Muscle layer of duodenum (tissue), 2 donors: ENCODE measurements around the gene PRKRIP1.
"Not testable (repeated sequence)": the region's sequence is repeated elsewhere in the genome, so short reads cannot be mapped to it uniquely, and the experiment has no call there.

Experiments
- H3K27ac ChIP-seq: one replicate; pipeline ENCODE4 v1.7.0; 2013; ENCODE audit warnings: mild to moderate bottlenecking, low read length
- H3K27me3 ChIP-seq: one replicate; pipeline ENCODE4 v1.7.0; 2013; ENCODE audit warnings: low read depth, mild to moderate bottlenecking, control low read depth, low read length
- H3K36me3 ChIP-seq, 2 donors: one replicate each; pipeline ENCODE4 v1.7.0; 2013; ENCODE audit warnings: low read length in 2 of 2, control low read depth in 1 of 2, mild to moderate bottlenecking in 1 of 2; ENCODE audit not compliant: insufficient read depth in 2 of 2, control insufficient read depth in 1 of 2
- H3K4me1 ChIP-seq, 2 donors: one replicate each; pipeline ENCODE4 v1.7.0; 2013; ENCODE audit warnings: low read length in 2 of 2, mild to moderate bottlenecking in 2 of 2, control low read depth in 1 of 2, moderate library complexity in 1 of 2; ENCODE audit not compliant: insufficient read depth in 2 of 2, control insufficient read depth in 1 of 2
- H3K4me3 ChIP-seq, 2 donors: one replicate each; pipeline ENCODE4 v1.7.0; 2013; ENCODE audit warnings: low read length in 2 of 2, low read depth in 1 of 2, mild to moderate bottlenecking in 1 of 2
- H3K9me3 ChIP-seq, 2 donors: one replicate each; pipeline ENCODE4 v1.7.0; 2013; ENCODE audit warnings: low read length in 2 of 2, control low read depth in 1 of 2, mild to moderate bottlenecking in 1 of 2; ENCODE audit not compliant: control insufficient read depth in 1 of 2
- donor health status: healthy.

The PRKRIP1 gene

GRCh38 chr7:102451371-102452054, 55.4 kb downstream of the PRKRIP1 start:
- Histone ChIP-seq H3K4me3 (no peak overlapping the region), H3K4me1 (no peaks in the 10 kb centered on the region), H3K27ac (no peak overlapping the region)

GRCh38 chr7:102452451-102452850, 56.3 kb downstream of the PRKRIP1 start:
- Histone ChIP-seq H3K9me3 (no peaks in the 10 kb centered on the region), H3K4me3 (no peak overlapping the region), H3K4me1 (no peaks in the 10 kb centered on the region), H3K36me3 (peaks cover 4 to 24% of the 10 kb centered on the region in 2 donors), H3K27ac (no peak overlapping the region), H3K27me3 (no peaks in the 10 kb centered on the region)

More at GRCh38 chr7:102451371-102452054, 55.4 kb downstream of the PRKRIP1 start:
- Histone ChIP-seq H3K9me3 (no peaks in the 10 kb centered on the region), H3K36me3 (peaks cover 4 to 28% of the 10 kb centered on the region in 2 donors), H3K27me3 (no peaks in the 10 kb centered on the region)

DNA sequence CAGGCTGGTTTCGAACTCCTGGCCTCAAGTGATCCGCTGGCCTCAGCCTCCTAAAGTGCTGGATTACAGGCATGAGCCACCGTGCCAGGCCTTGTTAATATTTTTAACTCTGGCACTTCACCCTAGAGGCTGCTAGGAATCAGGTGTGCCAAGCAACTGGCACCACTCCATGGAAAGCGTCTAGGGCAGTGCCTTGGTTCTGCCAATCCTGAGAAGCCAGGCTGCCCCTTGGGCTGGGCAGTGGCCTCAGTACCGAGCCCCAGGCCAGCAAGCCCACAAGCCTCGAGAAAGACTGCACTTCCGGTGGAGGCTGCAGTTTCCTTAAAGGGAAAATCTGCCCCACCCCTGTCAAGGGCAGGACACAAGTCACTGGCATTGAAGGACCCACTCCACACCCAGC, 57.2 kb downstream of the PRKRIP1 start:
- Histone ChIP-seq H3K4me3 (no peak overlapping the region), H3K9me3 (no peaks in the 10 kb centered on the region), H3K36me3 (peaks cover 4 to 25% of the 10 kb centered on the region in 2 donors), H3K27me3 (no peaks in the 10 kb centered on the region), H3K4me1 (no peaks in the 10 kb centered on the region), H3K27ac (no peak overlapping the region)

GRCh38 chr7:102454468-102454867, 58.3 kb downstream of the PRKRIP1 start:
- H3K4me1 ChIP-seq, result no peaks in the 10 kb centered on the region
- peaks cover 4 to 37% of the 10 kb centered on the region in 2 donors for H3K36me3 ChIP-seq
- no peak overlapping the region for H3K4me3 ChIP-seq
- no peaks in the 10 kb centered on the region for H3K9me3 ChIP-seq
- H3K27me3 ChIP-seq, result no peaks in the 10 kb centered on the region
- H3K27ac ChIP-seq, result no peak overlapping the region

- not testable (repeated sequence) for H3K27me3 ChIP-seq, H3K4me1 ChIP-seq
- H3K36me3 ChIP-seq, result peaks cover 4 to 39% of the 10 kb centered on the region in 2 donors
These were observed 58.8 kb downstream of the PRKRIP1 start for GRCh38 chr7:102454932-102455331.

GRCh38 chr7:102455596-102455995, 59.4 kb downstream of the PRKRIP1 start:
- Histone ChIP-seq H3K27me3 (no peaks in the 10 kb centered on the region), H3K4me1 (no peaks in the 10 kb centered on the region)

More at GRCh38 chr7:102454932-102455331, 58.8 kb downstream of the PRKRIP1 start:
- not testable (repeated sequence) for H3K9me3 ChIP-seq, H3K4me3 ChIP-seq, H3K27ac ChIP-seq

DNA sequence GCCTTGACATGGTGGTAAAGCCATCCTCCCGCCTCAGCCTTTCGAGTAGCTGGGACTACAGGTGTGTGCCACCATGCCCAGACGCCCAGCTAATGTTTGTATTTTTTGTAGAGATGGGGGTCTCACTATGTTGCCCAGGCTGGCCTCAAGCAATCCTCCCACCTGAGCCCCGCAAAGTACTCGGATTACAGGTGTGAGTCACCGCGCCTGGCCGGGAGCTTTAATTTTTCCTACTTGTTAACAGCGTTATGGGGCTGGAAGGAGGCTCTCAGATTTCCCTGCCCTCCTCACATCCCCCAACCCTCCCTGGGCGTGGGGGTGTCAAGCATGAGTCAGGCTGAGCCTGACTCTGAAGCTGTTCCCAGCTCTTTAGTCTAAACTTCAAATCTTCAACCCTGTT, 60.2 kb downstream of the PRKRIP1 start:
- Histone ChIP-seq H3K4me3 (no peak overlapping the region), H3K9me3 (no peaks in the 10 kb centered on the region), H3K4me1 (no peaks in the 10 kb centered on the region), H3K27ac (no peak overlapping the region), H3K27me3 (no peaks in the 10 kb centered on the region), H3K36me3 (peaks cover 4 to 39% of the 10 kb centered on the region in 2 donors)

More at GRCh38 chr7:102455596-102455995, 59.4 kb downstream of the PRKRIP1 start:
- Histone ChIP-seq H3K36me3 (peaks cover 4 to 39% of the 10 kb centered on the region in 2 donors), H3K27ac (no peak overlapping the region), H3K4me3 (no peak overlapping the region), H3K9me3 (no peaks in the 10 kb centered on the region)

DNA sequence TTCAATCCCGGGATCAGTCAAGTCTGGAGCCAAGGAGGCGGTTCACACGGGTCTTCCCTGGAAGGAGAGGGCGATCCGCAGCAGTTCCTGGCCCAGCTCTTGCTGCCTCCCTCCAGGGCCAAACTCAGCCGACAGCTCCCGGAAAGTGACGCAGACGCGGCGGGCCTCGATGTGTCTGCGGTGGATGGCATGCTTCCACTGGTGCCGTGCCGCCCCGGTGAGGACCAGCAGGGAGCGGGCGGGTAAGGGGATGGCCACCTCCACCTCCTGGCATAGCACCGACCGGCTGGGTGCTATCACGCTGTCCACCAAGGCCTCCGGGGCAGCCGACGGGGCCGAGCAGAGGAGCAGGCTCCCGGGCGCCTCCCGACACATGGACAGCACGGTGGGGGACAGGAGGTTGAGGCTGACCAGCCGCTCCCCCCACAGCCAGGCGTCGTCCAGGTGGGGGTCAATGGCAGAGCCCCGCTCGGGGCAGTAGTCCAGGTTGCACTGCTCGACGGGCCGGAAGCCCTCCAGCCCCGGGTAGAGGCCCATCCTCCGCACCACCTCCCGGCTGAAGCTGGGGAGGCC, 61.3 kb downstream of the PRKRIP1 start:
- Histone ChIP-seq H3K9me3 (no peaks in the 10 kb centered on the region), H3K27ac (no peak overlapping the region), H3K27me3 (no peaks in the 10 kb centered on the region), H3K4me1 (peaks cover 0 to 2% of the 10 kb centered on the region in 2 donors), H3K4me3 (no peak overlapping the region), H3K36me3 (peaks cover 4 to 39% of the 10 kb centered on the region in 2 donors)

DNA sequence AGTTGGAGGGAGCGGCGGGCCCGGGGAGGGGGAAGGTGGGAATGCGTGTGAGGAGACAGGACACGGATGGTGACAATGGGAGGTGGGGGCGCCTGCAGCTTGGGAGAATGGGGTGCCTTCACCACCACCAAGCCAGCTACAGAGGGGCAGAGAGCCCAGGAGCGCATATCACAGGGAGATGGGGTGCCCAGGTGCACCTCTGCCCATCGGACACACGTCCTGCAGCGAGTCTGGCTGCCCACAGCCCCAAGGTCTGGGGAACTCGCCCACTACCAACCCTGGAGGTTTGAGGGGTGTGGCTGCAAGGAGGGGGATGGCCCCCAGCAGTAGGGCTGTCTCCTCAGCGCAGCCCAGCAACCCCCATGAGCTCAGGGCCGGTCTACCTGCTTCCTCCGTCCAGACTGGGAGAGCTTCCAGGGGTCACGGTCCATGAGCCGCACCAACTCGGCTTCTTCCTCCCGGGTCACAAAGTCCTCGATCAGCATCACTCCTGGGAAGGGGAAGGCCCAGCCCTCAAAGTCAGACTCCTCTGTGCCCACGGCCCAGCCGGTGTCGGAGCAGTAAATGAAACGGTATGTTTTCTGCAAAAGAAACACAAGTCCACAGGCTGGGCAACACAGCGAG, 63.2 kb downstream of the PRKRIP1 start:
- Histone ChIP-seq H3K9me3 (no peaks in the 10 kb centered on the region), H3K4me1 (peaks cover 6 to 15% of the 10 kb centered on the region in 2 donors), H3K27ac (no peak overlapping the region), H3K27me3 (no peaks in the 10 kb centered on the region), H3K4me3 (no peak overlapping the region), H3K36me3 (peaks cover 4 to 39% of the 10 kb centered on the region in 2 donors)

DNA sequence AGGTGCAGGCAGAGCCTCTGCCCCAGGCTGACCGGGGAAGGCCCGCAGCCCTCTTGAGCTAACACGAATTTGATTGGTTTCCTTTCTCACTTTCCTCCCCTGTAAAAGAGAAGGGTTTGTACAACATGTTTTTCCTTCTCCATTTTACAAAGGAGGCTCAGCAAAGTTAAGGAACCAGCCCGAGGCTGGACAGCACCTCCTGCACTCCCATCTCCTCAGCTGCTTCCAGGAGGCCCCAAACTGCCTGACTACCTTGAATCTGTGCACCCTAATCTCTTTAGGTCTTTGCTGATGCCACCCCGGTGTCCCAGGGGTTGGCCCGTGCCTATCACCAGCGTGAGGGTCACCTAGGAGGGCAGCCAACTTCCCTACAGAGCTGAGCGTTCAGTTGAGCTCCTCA, 64.3 kb downstream of the PRKRIP1 start:
- Histone ChIP-seq H3K36me3 (peaks cover 4 to 37% of the 10 kb centered on the region in 2 donors), H3K4me3 (no peak overlapping the region), H3K27ac (no peak overlapping the region), H3K4me1 (peaks cover 6 to 17% of the 10 kb centered on the region in 2 donors), H3K9me3 (no peaks in the 10 kb centered on the region), H3K27me3 (no peaks in the 10 kb centered on the region)

DNA sequence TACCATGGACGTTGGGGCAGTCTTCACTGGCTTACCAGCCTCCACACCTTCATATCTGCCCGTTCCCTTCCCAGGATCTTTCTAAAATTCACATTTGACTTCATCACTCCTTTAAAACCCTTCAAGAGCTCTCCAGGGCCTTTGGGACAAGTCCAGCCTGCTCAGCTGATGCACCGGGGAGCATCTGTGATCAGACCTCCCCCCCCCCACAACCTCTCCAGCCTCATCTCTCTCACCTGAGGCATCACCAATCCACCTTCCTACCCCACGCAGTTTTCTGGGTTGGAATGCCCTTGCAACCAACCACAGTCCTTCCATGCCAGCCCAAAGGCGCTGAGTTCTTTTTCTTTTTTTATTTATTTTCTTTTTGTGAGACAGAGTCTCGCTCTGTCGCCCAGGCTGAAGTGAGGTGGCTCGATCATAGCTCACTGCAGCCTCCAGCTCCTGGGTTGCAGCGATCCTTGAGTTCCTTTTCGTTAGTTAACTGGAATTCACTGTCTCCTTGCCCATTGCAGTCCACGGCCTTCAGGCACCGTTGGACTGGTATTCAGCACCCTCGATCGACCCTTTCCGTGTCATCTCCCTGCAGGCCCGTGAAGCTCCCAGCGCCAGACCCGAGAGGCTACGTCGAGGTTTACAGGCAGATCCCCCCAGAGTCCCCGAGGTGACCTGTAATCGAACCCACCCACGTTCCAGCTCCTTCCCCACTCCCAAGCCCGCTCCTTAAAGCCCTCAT, 67.8 kb downstream of the PRKRIP1 start:
- H3K9me3 ChIP-seq, result no peaks in the 10 kb centered on the region
- peak overlapping the region; percentile 26 for H3K27ac ChIP-seq
- peaks cover 0 to 7% of the 10 kb centered on the region in 2 donors for H3K36me3 ChIP-seq
- H3K27me3 ChIP-seq, result no peaks in the 10 kb centered on the region
- peaks cover 6 to 24% of the 10 kb centered on the region in 2 donors for H3K4me1 ChIP-seq
- peak overlapping the region; percentile 82 to 100 for H3K4me3 ChIP-seq
